ENCODE data around the gene SLC25A26.
"Not testable (repeated sequence)": the region's sequence is repeated elsewhere in the genome, so short reads cannot be mapped to it uniquely, and the experiment has no call there.

The SLC25A26 gene

GRCh38 chr3:66411961-66412887 lies 191.4 kb downstream of the SLC25A26 start:
- DNase-seq (ENCODE audit: low spot score), result no peak

- DNase-seq (ENCODE audit: low spot score), result no peak
Observed at GRCh38 chr3:66413151-66413751, 192.4 kb downstream of the SLC25A26 start.

- no peak for DNase-seq (ENCODE audit: low spot score)
Observed at GRCh38 chr3:66414846-66415245, 194.0 kb downstream of the SLC25A26 start.

- no peak for DNase-seq (ENCODE audit: low spot score)
Observed at GRCh38 chr3:66415867-66416428, 195.1 kb downstream of the SLC25A26 start.

- DNase-seq (ENCODE audit: low spot score), result no peak
Observed at GRCh38 chr3:66416556-66417304, 195.9 kb downstream of the SLC25A26 start.

- no peak for DNase-seq (ENCODE audit: low spot score)
Observed at GRCh38 chr3:66418475-66418931, 197.7 kb downstream of the SLC25A26 start.

GRCh38 chr3:66419036-66419435 lies 198.2 kb downstream of the SLC25A26 start:
- no peak for DNase-seq (ENCODE audit: low spot score)

- not testable (repeated sequence) for DNase-seq (ENCODE audit: low spot score)
Observed at GRCh38 chr3:66421144-66421543, 200.3 kb downstream of the SLC25A26 start.

GRCh38 chr3:66421893-66422292 lies 201.1 kb downstream of the SLC25A26 start:
- not testable (repeated sequence) for DNase-seq (ENCODE audit: low spot score)

GRCh38 chr3:66423791-66424190 lies 203.0 kb downstream of the SLC25A26 start:
- DNase-seq (ENCODE audit: low spot score), result no peak

GRCh38 chr3:66425032-66425431 lies 204.2 kb downstream of the SLC25A26 start:
- DNase-seq (ENCODE audit: low spot score), result no peak

GRCh38 chr3:66425576-66426114 lies 204.8 kb downstream of the SLC25A26 start:
- DNase-seq (ENCODE audit: low spot score), result no peak

GRCh38 chr3:66426135-66426534 lies 205.3 kb downstream of the SLC25A26 start:
- no peak for DNase-seq (ENCODE audit: low spot score)

- no peak for DNase-seq (ENCODE audit: low spot score)
Observed at GRCh38 chr3:66427352-66427751, 206.6 kb downstream of the SLC25A26 start.

GRCh38 chr3:66427951-66428474 lies 207.2 kb downstream of the SLC25A26 start:
- DNase-seq (ENCODE audit: low spot score), result no peak

All from CD4-positive, alpha-beta T cell treated with Interleukin-15 for 4 hours (primary cell).